Heart right ventricle (tissue), 16 donors: ENCODE measurements around the gene VSTM4. TPM values are rescaled to one million over a fixed set of nuclear protein-coding genes. Genes with fewer than 3 reads are reported as not detected.
A peak's percentile ranks its signal among the peaks of the same experiment; 100 is the strongest.

Experiments
- ATAC-seq, 8 donors: fragments of 200-7000 bp; cut with Tn5 transposase; one replicate each; pipeline ENCODE4 v1.9.1; 2020; ENCODE audit warnings: mild to moderate bottlenecking in 8 of 8, moderate library complexity in 8 of 8, moderate number of reproducible peaks in 1 of 8
- DNase-seq, 2 donors: peaks; one replicate each; pipeline ENCODE4 v3.0.0-alpha.2; 2020
- H3K27ac ChIP-seq, 10 donors: fragments of 200-600 bp; sonication (generic) in 2 of 10; one replicate each; pipeline versions ENCODE4 v1.5.0 to v1.8.0; 2020 to 2022; ENCODE audit warnings: mild to moderate bottlenecking in 3 of 10
- H3K27me3 ChIP-seq, 7 donors: fragments of 200-600 bp; one replicate each; pipeline ENCODE4 v1.8.0; 2021 to 2022; ENCODE audit warnings: mild to moderate bottlenecking in 2 of 7
- H3K36me3 ChIP-seq, 9 donors: fragments of 200-600 bp; sonication (generic) in 1 of 9; one replicate each; pipeline versions ENCODE4 v1.5.0 to v1.8.0; 2020 to 2022; ENCODE audit warnings: mild to moderate bottlenecking in 2 of 9
- H3K4me1 ChIP-seq, 9 donors: fragments of 200-600 bp; sonication (generic) in 1 of 9; one replicate each; pipeline versions ENCODE4 v1.5.0 to v1.8.0; 2020 to 2022; ENCODE audit warnings: mild to moderate bottlenecking in 4 of 9
- H3K4me3 ChIP-seq, 10 donors: fragments of 200-600 bp; sonication (generic) in 2 of 10; one replicate each; pipeline versions ENCODE4 v1.5.0 to v1.8.0; 2020 to 2022; ENCODE audit warnings: mild to moderate bottlenecking in 7 of 10, moderate library complexity in 2 of 10
- H3K9me3 ChIP-seq, 11 donors: fragments of 200-600 bp in 10 of 11; sonication (generic) in 2 of 11; one replicate each; pipeline versions ENCODE4 v1.5.0 to v1.8.0; 2013 to 2022; ENCODE audit warnings: mild to moderate bottlenecking in 2 of 11, control low read depth in 1 of 11, moderate library complexity in 1 of 11
- CTCF ChIP-seq, 9 donors: fragments of 200-600 bp; sonication (generic) in 2 of 9; IDR thresholded peaks; one replicate each; pipeline versions ENCODE4 v1.5.0 to v1.8.0; 2021 to 2022; ENCODE audit warnings: antibody characterized with exemption in 9 of 9, mild to moderate bottlenecking in 5 of 9, moderate library complexity in 1 of 9
- WGBS, 2 donors: extraction: QIAGEN DNeasy Blood & Tissue Kit; methylation state at CpG; one replicate each; pipeline ENCODE4 v1.1.7; 2013; ENCODE audit warnings: inconsistent platforms in 1 of 2; 5-methylcytosine and 5-hydroxymethylcytosine counted together
- intact Hi-C, 10 donors: fragments of 100-400 bp; cut with DNase I; formaldehyde crosslinking; loops; one replicate each; pipeline versions ENCODE4 v1.11.1 to v1.14.2; 2022
- polyA plus RNA-seq, 2 donors: library from polyadenylated mRNA; stranded (reverse); fragments of 200-250 nt; gene quantifications; one replicate each; pipeline ENCODE4 v1.2.3, GENCODE V29; 2013
- total RNA-seq, 10 donors: library from RNA; stranded (reverse); fragmentation: NEBNext Ultra II Directional in 3 of 10; extraction: Animal tissue kit (Norgen Biotek cat#: 25700) in 3 of 10; gene quantifications; one replicate each; pipeline versions ENCODE4 v1.2.1 to v1.2.4, GENCODE V29; 2021 to 2023
- donor health status: Arrhythmogenic right ventricular cardiomyopathy.
- donor health status: ischemic (EF 13 %, LVEDD 7.1; RV severe dilation, severe dysfunction).
- donor health status: healthy with polysubstance abuse.
- donor health status: DM: no; HTN: yes; CAD: no.
- donor health status: DM: no; HTN: no; CAD: no.
- donor health status: ischemic (EF 25% LVEDD 6.9; RV normal size, moderate dysfunction).
- donor health status: ischemic (EF 25% LVEDD 5.7; RV mildly dilated, moderate dysfunction).
- donor health status: healthy.
- donor health status: DM: yes; HTN: yes; CAD: no.
- donor health status: Ischemic cardiomyopathy.
- donor health status: ischemic (EF 35%, LVEDD 5.7; RV mildly dilated, moderate dysfunction).
- donor health status: nonischemic (EF 11% LVEDD 7.7; RV severe dilation, severe dysfunction).
- donor health status: DM: yes; HTN: yes; CAD: no.
- donor health status: PGD.
- donor health status: ischemic (EF 29% LVEDD 5.4; RV normal size, mild dysfunction).
- donor health status: nonischemic (EF 23%, LVEDD 6.1; RV moderate dilation, normal function).

Gene VSTM4
- total and polyA plus RNA-seq, 12 donors = 5.0 to 26.7 (median 16.3) TPM

GRCh38 chr10:49140304-49141177 is 25.2 kb upstream of the VSTM4 start:
- DNase-seq = peak in 1 of 2 donors; percentile 2
- Histone ChIP-seq H3K4me3 (no peak overlapping the region), H3K9me3 (peaks cover 0 to 5% (median 0%) of the 10 kb centered on the region in 11 donors), H3K27me3 (no peaks in the 10 kb centered on the region), H3K4me1 (peaks cover 4 to 33% (median 21%) of the 10 kb centered on the region in 9 donors), H3K27ac (peak overlapping the region in 1 of 10 donors; percentile 74), H3K36me3 (no peaks in the 10 kb centered on the region)
- ATAC-seq = no peak
- 79 to 89% methylated on average over 5 of the region's 5 CpGs for WGBS, 2 donors
- intact Hi-C loops = no loop called here
- TF ChIP-seq CTCF (IDR thresholded peaks at IDR 0.05) = no peak

- H3K36me3 ChIP-seq = no peaks in the 10 kb centered on the region
- WGBS, 2 donors = 87 to 93% methylated on average over 4 of the region's 4 CpGs
- intact Hi-C loops = no loop called here
- peak overlapping the region in 6 of 10 donors; percentile 50 to 74 (median 66) for H3K27ac ChIP-seq
- TF ChIP-seq CTCF (IDR thresholded peaks at IDR 0.05) = no peak
- H3K4me3 ChIP-seq = no peak overlapping the region
- no peaks in the 10 kb centered on the region for H3K27me3 ChIP-seq
- peaks cover 0 to 5% (median 0%) of the 10 kb centered on the region in 11 donors for H3K9me3 ChIP-seq
- ATAC-seq (peak in 2 of 8 donors; percentile 53 to 73), DNase-seq (peak in 1 of 2 donors; percentile 0)
- H3K4me1 ChIP-seq = peaks cover 4 to 40% (median 22%) of the 10 kb centered on the region in 9 donors
These were observed 24.5 kb upstream of the VSTM4 start for GRCh38 chr10:49139846-49140195.

GRCh38 chr10:49139028-49139845 is 23.9 kb upstream of the VSTM4 start:
- intact Hi-C loops = no loop called here
- peak in 1 of 2 donors; percentile 13 for DNase-seq
- 66 to 71% methylated on average over 8 of the region's 8 CpGs for WGBS, 2 donors

More at GRCh38 chr10:49139028-49139845, 23.9 kb upstream of the VSTM4 start:
- peak overlapping the region in 8 of 10 donors; percentile 27 to 74 (median 65) for H3K27ac ChIP-seq
- peaks cover 0 to 5% (median 0%) of the 10 kb centered on the region in 11 donors for H3K9me3 ChIP-seq
- peaks cover 4 to 41% (median 22%) of the 10 kb centered on the region in 9 donors for H3K4me1 ChIP-seq
- no peak for TF ChIP-seq CTCF (IDR thresholded peaks at IDR 0.05)
- no peaks in the 10 kb centered on the region for H3K36me3 ChIP-seq
- H3K4me3 ChIP-seq = no peak overlapping the region
- no peaks in the 10 kb centered on the region for H3K27me3 ChIP-seq
- ATAC-seq = peak; percentile 31 to 79 (median 56)
